Mesothelial cell of epicardium (in vitro differentiated cells): ENCODE data around the gene DDX56. TPM values are rescaled to one million over a fixed set of nuclear protein-coding genes. Genes with fewer than 3 reads are reported as not detected.
"Not testable (repeated sequence)": the region's sequence is repeated elsewhere in the genome, so short reads cannot be mapped to it uniquely, and the experiment has no call there.

Experiments
- DNase-seq, 2 experiments: peaks; one replicate each; pipeline ENCODE4 v3.0.0; 2021; ENCODE audit warnings: low spot score in 2 of 2; ENCODE audit not compliant: unreplicated experiment in 2 of 2
- H3K27ac Mint-ChIP-seq: 2 replicates; pipeline ENCODE4 v1.8.0; 2021; ENCODE audit warnings: mixed read lengths
- H3K27me3 Mint-ChIP-seq: 2 replicates; pipeline ENCODE4 v1.8.0; 2021; ENCODE audit warnings: low read depth, mixed read lengths
- H3K36me3 Mint-ChIP-seq: 2 replicates; pipeline ENCODE4 v1.8.0; 2021; ENCODE audit warnings: mixed read lengths
- H3K4me1 Mint-ChIP-seq: 2 replicates; pipeline ENCODE4 v1.8.0; 2021; ENCODE audit warnings: mixed read lengths
- H3K4me3 Mint-ChIP-seq: 2 replicates; pipeline ENCODE4 v1.8.0; 2021; ENCODE audit warnings: mild to moderate bottlenecking, moderate library complexity, mixed read lengths
- H3K9me3 Mint-ChIP-seq: 2 replicates; pipeline ENCODE4 v1.8.0; 2021; ENCODE audit warnings: mixed read lengths
- CTCF ChIP-seq: fragments of 200-600 bp; sonication (generic); IDR thresholded peaks from one replicate; pipeline ENCODE4 v1.5.0; 2021; ENCODE audit warnings: antibody characterized with exemption; ENCODE audit not compliant: unreplicated experiment
- total RNA-seq: library from RNA; stranded (reverse); gene quantifications from 3 replicates; pipeline ENCODE4 v1.2.1, GENCODE V29; 2021

The DDX56 gene
- total RNA-seq, 1 donor from 2014 or later, result 104 TPM

- DNase-seq, result no peak
- peaks cover 3% of the 10 kb centered on the region for H3K27me3 Mint-ChIP-seq
- no peak overlapping the region for H3K27ac Mint-ChIP-seq
- no peak overlapping the region for H3K4me3 Mint-ChIP-seq
- TF ChIP-seq CTCF, result no peak
- no peaks in the 10 kb centered on the region for H3K4me1 Mint-ChIP-seq
- H3K36me3 Mint-ChIP-seq, result no peaks in the 10 kb centered on the region
- H3K9me3 Mint-ChIP-seq, result peaks cover 3% of the 10 kb centered on the region
Observed at GRCh38 chr7:44555350-44555749, 18.4 kb downstream of the DDX56 start.

GRCh38 chr7:44552473-44553005 is 21.2 kb downstream of the DDX56 start:
- not testable (repeated sequence) for H3K4me3 Mint-ChIP-seq, H3K27ac Mint-ChIP-seq, H3K36me3 Mint-ChIP-seq, H3K4me1 Mint-ChIP-seq, H3K27me3 Mint-ChIP-seq, H3K9me3 Mint-ChIP-seq, DNase-seq

- DNase-seq, result no peak
- TF ChIP-seq CTCF, result no peak
- H3K36me3 Mint-ChIP-seq, result no peaks in the 10 kb centered on the region
- H3K27ac Mint-ChIP-seq, result no peak overlapping the region
- H3K27me3 Mint-ChIP-seq, result peaks cover 5% of the 10 kb centered on the region
- peaks cover 3% of the 10 kb centered on the region for H3K9me3 Mint-ChIP-seq
- H3K4me3 Mint-ChIP-seq, result no peak overlapping the region
- H3K4me1 Mint-ChIP-seq, result no peaks in the 10 kb centered on the region
Observed at GRCh38 chr7:44549457-44549856, 24.3 kb downstream of the DDX56 start.

- Mint-ChIP-seq H3K9me3 (peaks cover 3% of the 10 kb centered on the region), H3K27ac (no peak overlapping the region), H3K4me3 (no peak overlapping the region), H3K4me1 (peaks cover 5% of the 10 kb centered on the region), H3K27me3 (peaks cover 5% of the 10 kb centered on the region), H3K36me3 (no peaks in the 10 kb centered on the region)
- no peak for TF ChIP-seq CTCF
- no peak for DNase-seq
Observed at GRCh38 chr7:44548893-44549292, 24.8 kb downstream of the DDX56 start.

- H3K27me3 Mint-ChIP-seq, result peaks cover 5% of the 10 kb centered on the region
- no peak for DNase-seq
- no peak for TF ChIP-seq CTCF
- no peak overlapping the region for H3K27ac Mint-ChIP-seq
- peaks cover 3% of the 10 kb centered on the region for H3K9me3 Mint-ChIP-seq
- H3K4me3 Mint-ChIP-seq, result no peak overlapping the region
- H3K36me3 Mint-ChIP-seq, result no peaks in the 10 kb centered on the region
- H3K4me1 Mint-ChIP-seq, result peaks cover 10% of the 10 kb centered on the region
Observed at GRCh38 chr7:44547536-44548231, 26.0 kb downstream of the DDX56 start.

- no peak for DNase-seq
- Mint-ChIP-seq H3K36me3 (no peaks in the 10 kb centered on the region), H3K9me3 (no peaks in the 10 kb centered on the region), H3K27me3 (no peaks in the 10 kb centered on the region), H3K4me3 (no peak overlapping the region), H3K4me1 (peaks cover 10% of the 10 kb centered on the region), H3K27ac (no peak overlapping the region)
- TF ChIP-seq CTCF, result no peak
Observed at GRCh38 chr7:44541876-44542610, 31.7 kb downstream of the DDX56 start.
